Measurements from ENCODE around the gene ALLC.
A peak's percentile ranks its signal among the peaks of the same experiment; 100 is the strongest.

Gene ALLC

DNA sequence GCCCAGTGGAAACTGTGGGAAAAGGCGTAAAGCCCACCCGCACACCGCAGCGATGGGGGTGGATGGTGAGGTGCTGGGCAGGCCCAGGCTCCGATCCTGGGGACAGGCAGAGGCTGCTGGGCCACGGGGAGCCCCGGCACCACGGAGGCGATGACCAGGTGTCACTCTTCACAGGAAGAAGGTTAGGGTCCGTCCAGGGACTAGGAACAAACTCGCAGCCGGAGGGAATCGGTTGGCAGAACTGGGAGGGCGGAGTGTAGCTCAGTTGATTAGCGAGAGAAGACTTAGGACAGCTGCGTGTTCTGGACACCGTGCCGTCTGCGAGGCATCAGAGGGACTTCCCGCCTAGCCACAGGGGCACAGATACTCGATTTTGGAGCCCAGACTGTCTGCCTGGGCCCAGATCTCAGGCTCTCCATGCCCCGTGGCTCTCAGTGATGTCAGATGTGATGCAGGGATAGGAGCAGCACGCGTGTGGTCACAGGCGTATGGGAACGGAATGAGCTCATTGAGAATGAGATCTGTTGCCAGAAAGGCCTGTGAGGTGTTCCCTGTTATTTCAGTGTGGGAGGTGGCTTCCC lies 16.1 kb upstream of the ALLC start:
- no peak for DNase-seq

DNA sequence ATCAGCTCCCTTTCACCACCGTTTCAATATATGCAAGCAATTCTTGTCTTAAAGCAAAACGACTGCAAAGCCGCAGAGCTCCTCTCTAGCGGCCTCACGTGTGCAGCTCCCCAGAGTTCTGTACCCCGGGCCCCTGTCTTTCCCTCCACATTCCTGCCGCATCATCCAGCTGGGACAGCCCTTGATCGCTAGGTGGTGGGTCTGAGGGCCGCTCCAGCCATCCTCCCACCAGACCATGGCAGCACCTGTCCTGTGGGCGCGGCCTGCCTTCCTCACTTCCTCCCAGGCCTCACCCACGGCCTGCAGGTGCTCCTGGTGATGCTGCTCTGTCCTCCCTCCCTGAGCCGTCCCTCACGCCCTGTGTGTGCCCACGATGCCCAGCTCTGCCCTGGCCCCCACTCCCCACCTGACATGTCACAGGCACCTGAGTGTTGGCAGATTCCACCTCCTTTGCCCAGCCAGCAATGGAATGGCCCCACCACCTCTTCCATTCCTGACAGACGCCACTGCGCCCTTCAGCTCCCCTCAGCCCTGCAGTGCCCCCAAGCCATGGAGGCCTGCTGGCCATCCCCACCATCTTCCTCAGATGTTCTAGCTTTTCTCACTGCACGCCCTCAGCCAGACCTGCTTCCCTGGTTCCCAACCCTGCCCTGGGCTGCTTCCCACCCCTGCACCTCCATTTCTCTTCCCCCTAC lies 15.3 kb upstream of the ALLC start:
- DNase-seq, result no peak

DNA sequence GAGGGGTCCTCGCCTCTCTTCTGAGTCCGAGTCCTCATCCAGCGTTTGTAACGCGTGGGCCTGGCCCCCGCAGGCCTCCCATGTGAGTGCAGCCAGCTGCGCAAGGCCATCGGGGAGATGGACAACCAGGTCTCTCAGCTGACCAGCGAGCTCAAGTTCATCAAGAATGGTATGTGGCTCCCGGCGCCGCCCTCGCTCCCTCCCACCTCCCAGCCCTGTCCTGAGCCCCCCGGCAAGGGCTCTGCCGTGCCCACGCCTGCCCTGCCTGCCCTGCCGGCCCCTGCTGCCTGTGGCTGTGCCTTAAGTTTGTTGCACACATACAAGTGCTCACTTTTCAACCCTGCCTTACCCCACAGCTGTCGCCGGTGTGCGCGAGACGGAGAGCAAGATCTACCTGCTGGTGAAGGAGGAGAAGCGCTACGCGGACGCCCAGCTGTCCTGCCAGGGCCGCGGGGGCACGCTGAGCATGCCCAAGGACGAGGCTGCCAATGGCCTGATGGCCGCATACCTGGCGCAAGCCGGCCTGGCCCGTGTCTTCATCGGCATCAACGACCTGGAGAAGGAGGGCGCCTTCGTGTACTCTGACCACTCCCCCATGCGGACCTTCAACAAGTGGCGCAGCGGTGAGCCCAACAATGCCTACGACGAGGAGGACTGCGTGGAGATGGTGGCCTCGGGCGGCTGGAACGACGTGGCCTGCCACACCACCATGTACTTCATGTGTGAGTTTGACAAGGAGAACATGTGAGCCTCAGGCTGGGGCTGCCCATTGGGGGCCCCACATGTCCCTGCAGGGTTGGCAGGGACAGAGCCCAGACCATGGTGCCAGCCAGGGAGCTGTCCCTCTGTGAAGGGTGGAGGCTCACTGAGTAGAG lies 14.4 kb upstream of the ALLC start:
- no peak for DNase-seq

DNA sequence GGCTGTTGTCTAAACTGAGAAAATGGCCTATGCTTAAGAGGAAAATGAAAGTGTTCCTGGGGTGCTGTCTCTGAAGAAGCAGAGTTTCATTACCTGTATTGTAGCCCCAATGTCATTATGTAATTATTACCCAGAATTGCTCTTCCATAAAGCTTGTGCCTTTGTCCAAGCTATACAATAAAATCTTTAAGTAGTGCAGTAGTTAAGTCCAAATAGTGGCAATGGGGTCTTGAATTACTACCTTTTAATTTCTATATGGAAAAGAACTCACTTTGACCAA lies 13.8 kb upstream of the ALLC start:
- no peak for DNase-seq

DNA sequence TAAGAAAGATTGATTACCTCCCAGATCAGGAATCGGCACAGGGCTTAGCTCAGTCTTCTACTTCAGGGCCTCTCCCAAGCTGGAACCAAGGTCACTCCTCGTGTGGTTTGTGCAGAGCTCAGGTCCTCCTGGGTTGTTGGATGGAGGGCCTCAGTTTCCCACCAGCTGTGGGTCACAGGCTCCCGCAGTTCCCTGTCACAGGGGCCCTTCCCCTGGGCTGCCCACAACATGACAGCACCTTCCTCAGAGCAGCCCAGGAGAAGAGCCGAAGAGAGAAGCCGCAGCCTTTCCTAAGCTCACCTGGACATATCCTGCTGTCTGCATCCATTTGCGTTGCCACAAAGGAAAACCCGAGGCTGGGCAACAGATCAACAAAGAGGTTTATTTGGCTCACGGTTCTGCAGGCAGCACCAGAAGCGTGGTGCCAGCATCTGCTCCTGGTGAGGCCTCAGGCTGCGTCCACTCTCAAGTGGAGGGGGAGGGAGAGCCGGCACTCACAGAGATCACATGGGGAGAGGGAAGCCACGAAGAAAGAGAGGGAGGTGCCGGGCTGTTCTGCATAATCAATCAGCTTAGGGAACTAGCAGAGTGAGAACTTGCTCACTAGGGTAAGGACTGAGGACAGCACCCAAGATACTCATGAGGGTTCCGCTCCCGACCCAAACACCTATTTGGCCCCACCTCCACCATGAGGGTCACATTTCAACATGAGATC lies 13.0 kb upstream of the ALLC start:
- no peak for DNase-seq

DNA sequence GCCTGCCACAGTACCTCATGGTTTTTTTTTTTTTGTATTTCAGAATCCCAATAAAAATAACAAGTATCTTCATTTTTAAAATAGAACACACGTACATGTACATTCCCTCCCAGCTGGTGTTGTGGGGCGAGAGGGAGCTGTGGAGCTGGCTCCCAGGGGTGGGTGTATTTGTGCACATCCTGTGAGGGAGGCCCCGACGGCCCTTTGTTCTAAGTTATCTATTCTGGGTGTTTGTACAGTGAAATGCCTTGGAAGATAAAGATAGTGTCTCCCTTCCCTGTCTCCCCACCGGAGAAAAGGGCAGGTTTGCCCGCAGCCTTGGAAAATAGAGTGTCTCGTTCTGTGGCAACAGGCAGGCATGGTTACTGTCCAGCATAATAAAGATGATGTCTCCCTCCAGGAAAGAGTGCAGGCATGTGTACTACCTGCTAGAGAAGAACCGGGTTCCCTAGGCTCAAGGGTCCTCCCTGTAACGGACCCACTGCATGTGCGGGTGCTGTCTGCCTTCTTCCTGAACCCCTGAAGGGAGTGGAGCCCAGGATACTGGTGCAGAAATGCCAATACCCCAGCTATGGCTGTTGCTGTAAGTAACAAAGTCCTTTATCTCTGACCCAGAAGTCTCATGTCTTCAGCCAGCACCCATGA lies 12.1 kb upstream of the ALLC start:
- no peak for DNase-seq

DNA sequence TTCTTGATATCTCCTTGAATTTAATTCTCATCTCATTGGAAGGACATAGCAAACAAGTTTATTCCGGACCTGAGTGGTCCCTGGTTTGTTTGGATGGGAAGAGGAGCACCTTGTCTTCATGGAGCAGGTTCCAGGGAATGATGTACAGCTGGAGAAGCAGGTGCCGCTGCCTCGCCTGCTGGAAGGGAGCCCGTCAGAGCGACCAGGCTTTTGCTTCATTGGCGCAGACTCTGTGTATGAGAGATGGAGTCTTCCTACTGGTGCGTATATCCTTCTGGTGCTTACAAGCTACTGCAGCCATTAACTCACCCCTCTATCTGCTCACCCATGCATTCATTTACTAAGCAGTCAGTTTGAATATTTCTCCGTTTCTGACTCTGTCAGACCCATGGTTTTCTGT lies 11.6 kb upstream of the ALLC start:
- no peak for DNase-seq

DNA sequence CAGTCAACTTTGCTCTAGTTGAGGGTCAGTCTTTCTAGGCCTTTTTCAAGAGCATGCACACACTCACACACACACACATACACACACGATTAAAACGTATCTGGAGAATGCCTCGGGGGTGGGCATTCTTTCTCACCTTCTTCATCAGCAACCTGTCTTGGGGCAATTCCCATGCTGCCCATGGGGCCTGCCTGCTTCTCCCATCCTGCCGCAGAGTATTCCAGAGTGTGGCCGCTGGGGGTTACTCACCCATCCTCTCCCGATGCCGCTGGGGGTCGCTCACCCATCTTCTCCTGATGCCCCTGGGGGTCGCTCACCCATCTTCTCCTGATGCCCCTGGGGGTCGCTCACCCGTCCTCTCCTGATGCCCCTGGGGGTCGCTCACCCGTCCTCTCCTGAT lies 10.8 kb upstream of the ALLC start:
- no peak for DNase-seq

DNA sequence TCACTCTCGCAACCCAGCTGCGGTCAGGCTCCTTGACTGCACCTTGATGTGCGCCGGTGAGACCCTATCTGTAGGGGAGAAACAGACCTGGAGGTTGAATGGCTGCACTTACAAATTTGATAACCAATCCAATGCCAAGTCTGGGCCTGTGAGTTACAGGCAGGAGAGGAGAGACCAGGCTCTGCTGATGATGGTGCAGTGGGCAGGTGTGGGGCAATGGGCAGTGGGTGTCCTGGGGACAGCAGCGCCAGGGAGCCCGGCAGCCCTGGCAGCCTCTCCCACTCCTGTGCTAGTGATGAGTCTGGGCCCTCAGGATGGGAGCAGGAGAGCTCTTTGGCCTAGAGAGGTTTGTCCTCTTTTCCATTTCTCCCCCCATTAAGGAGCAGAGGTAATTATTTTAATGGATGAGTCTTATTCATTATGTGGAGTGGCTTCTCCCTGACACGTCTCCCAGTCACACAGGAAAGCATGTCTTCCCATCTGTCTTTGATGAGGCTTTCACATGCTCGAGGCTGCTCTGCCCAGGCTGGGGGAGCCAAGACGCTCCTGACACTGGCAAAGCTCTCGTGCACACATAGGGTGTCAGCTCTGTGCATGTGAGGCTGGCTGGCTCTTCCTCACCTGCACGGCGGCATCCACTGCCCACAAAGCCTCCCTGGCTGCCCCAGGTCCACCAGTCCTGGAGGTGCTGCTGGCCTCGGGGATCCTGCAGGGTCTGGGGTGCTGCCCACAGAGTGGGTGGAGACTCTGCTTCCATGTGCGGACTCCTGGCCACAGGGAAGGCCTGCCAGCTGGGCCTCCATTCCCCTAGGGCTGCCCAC lies 10.0 kb upstream of the ALLC start:
- no peak for DNase-seq

DNA sequence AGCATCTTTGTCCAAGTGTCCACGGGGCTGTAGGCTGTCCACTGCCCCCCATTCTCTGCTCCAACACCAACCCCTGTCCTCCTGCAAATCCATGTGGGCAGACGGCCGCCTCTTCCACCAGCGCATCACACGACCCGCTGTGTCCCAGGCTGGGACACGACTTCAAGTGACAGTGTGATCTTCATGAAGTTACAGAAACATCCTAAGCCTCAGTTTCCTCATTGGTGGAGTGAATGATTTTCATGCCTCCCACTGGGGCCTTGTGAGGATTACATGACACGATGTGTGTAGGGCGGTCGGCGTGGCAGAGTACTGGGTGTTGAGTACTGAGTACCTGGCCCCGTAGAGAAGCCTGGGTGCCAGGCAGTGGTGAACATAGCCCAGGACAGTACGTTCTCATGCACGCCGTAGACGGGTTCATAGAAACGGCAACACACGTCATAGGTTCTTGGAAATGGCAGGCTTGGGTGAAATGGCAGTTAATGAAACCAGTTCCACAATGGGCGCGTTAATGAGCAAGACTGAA lies 9.3 kb upstream of the ALLC start:
- DNase-seq, result no peak

DNA sequence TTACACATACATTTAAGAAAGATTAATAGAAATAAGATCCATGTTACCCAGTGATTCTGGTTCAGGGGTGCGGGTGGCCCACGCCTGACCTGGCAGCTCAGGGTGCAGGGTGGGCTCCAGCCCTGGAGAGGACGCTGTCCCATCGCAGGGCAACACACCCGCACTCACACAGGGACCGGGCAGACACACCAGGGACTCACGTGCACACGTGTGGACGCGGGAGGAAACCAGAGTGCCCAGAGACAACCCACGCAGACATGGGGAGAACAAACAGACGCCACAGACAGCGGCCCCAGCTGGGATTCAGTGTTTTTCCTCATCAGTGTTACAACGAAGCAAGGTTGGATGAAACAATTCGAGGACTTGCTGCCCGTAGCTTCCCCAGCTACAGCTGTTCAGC lies 8.4 kb upstream of the ALLC start:
- DNase-seq, result no peak

DNA sequence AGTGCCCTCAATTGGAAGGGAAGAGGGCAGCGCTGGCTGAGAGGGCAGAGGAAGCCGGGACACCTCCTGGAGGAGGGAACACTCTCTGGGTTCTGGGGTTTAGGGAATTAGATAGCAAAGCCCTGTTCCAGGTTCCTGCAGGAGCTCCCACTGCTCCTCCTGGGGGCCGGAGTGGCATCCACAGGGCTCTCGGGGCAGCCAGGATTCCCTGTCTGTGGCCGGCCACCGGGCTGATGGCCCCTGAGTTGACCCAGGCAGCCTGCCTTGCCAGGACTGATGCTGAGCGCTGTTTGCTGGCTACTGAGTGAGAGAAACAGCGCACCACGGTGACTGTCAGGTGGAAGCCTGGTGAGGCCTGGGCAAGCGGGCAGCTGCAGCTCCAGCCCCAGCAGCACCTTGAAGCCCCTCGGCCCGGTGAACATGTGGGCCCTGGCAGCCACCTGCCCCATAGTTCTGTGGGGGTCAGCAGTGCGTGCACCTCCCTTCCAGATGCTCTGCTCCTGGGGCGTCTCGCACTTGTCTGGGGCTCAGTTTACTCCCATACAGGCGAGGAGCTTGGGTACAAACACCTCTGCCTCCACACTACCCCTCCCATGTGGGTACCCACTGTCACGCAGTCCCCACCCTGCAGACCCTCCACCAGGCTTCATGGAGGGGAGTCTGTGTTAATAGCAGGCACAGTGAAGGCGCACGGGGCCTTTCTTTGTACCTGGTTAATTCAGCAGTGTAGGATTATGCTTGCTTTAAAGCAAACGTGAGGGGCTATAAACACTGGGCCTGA lies 7.7 kb upstream of the ALLC start:
- DNase-seq, result no peak

DNA sequence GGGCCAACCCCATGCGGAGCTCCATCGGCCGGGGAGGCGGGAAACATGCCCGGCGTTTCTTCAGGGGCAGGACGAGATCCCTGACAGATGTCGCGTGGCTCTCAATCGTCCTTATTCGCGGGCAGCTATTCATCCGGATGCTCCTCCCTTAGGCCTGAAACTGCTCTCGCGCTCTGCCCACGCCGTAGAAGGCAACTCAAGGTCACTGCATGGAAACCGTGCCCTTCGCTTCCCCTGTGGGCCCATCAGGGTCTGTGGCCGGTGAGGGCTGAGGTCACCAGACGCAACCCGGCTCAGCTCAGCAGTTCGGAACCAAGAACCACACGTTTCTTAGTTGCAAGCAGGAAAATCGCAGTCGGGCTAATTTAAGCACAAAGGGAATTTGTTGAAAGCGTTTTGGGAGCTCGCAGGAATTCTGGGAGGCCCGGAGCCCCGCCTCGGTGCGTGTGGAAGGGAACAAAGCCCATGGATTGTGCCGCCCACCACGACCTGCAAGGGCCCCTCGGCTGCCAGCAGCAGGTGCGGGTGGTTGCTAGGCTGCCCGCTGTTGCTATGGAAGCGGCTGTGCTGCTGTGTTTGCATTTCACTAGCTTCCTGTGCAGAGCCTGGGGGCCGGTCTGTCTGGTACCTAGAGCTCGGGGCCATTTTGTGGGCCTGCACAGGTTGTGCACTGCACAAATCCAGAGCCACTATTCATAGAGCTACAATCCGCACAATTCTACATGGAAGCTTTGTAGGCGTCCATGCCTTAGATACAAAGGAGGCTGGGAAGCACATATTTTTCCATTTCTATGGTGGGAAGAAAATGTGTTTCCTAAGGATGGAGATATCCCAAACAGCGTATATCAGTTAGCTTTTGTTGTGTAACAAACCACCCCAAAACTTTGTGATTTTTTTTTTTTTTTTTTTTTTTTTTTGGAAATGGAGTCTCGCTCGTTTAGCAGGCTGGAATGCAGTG lies 6.0 kb upstream of the ALLC start:
- peak; percentile 71 to 78 for DNase-seq

DNA sequence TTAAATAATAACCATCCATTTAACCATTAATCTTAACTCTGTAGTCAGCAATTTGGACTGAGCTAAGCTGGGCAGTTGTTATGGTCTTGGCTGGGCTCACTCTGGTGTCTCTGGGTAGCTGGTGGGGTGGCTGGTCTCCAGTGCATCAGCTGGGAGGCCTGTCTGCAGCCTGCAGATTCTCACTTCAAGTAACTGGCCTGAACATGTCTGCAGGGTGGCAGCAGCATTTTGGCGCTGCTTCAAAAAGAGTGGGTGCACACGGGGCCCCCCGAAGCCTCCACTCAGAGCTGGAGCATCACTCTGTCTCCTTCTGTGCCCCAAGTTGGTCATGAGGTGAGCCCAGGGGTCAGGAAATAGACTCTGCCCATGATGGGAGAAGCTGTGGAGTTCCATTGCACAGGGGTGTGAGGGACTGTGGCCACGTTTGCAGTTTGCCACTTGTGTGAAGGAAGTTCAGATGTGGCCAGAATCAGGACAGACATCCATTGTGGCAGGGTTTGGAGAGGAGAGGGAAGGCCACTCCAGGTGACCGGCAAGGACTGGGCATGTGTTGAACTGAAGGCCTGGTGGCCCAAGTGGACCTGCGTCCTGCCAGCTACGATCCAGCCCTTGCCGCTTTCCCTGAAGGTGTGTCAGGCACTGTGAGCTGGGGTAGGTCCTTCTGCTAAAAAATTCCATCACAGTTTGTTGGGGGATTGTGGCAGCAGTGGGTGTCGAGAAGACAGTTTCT lies 4.9 kb upstream of the ALLC start:
- no peak for DNase-seq

DNA sequence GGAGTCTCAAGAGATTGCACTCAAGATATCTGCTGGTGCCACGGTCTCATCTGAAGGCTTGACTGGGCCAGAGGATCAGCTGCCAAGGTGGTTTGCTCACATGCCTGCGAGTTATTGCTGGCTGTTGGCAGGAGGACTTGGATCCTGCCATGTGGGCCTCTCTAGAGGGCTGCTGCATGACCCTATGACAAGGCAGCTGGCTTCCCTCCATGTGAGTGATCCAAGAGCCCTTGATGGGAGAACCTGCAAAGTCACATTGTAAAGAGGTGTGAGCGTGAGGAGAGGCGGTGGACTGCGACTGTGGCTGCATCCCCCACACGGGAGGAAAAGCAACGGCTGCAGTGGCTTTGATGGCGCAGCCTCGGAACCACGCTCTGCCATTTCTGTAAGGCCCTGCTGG lies 4.0 kb upstream of the ALLC start:
- DNase-seq, result no peak

DNA sequence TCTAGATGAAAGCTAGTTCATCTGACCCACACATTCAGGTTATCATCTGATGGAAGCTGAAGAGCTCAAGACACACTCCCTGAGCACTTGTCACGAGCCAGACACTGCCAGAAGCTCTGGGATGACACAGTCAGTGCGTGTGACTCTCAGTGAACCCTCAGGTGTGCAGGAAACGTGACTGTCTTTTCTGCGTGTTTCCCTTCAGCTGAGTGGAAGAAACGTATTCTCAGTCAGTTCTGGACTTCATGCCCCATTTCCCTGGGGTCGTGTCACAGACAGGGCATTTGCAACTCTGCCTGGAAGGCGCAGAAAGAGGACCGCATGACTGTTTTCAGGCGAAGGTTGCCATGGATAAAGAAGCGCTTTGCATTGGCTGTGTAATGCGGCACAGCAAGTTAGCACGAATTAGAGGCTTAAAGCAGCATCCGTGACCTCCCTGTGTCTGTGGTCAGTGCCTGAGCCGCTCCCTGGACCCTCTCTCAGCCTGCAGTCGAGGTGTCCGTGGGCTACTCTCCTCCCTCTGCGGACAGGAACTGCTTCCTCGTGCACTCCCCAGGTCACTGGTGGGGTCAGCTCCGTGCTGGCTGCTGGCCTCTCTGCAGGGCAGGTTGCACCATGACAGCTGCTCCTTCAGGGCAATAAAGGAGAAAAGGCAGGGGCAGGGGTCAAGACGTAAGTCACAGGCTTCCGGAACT lies 3.3 kb upstream of the ALLC start:
- DNase-seq, result no peak

DNA sequence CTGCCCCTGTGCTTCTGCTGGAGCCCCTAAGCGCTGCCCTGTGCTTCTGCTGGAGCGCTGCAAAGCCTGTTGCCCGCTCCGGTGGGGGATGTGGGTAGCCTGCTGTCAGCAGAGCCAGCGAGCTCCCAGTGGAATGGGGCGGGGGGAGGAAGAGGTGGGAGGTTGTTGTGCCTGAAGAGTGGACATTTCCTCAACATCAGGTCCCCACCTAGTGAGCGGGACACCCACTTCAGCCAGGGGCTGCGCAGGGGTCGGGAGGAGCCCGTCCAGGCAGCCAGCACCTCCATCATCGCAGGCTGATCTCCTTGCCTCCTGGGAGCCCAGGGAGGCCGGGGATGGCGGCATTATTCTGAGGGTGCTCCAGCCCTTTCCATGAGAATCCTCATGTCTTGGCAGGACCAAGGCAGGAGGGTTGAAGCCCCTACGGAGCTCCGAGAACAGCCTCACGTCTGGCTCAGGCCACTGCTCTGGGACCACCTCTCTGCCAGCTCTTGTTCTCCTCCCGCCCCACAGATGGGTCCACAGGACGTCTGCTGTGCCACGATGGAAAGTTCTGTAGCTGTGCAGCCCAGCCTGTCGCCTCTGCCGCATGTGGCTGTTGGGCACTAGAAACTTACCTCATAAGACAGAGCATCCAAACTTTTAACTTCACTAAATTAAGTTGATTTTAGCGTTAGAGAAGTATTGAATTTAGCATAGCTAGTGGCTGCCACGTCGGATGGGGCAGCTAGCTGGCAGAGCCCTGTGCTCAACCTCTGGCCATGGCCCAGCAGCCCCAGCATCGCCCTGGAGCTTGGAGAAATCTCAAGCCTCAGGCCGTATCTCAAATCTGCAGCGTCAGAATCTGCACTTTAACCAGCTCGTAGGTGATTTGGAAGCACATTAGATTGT lies 1.9 kb upstream of the ALLC start:
- DNase-seq, result no peak
